Astrocyte of the cerebellum (primary cell): Measurements from ENCODE around the gene EP400.

ENCODE experiments used
- DNase-seq: peaks from one replicate; pipeline ENCODE4 v3.0.0-alpha.2; 2011; ENCODE audit warnings: low read depth
- H3K4me3 ChIP-seq: 2 replicates; pipeline ENCODE4 v1.5.1; 2011; ENCODE audit warnings: mild to moderate bottlenecking, low read depth, low read length, moderate library complexity
- CTCF ChIP-seq: IDR thresholded peaks from 2 replicates; pipeline ENCODE4 v1.5.1; 2012; ENCODE audit warnings: low read length, low read depth, moderate library complexity, mild to moderate bottlenecking; ENCODE audit errors: missing control alignments
- in situ Hi-C: cut with HindIII; loops from 2 replicates; pipeline ENCODE4 v1.10.0; 2017; ENCODE audit warnings: low sequenced_read_pairs

EP400 gene

GRCh38 chr12:132025526-132025925 is 75.8 kb downstream of the EP400 start:
- no peak for DNase-seq
- H3K4me3 ChIP-seq = no peak overlapping the region
- in situ Hi-C loops = no loop called here
- no peak for TF ChIP-seq CTCF

GRCh38 chr12:132026061-132026795 is 76.5 kb downstream of the EP400 start:
- DNase-seq = no peak
- TF ChIP-seq CTCF = no peak
- in situ Hi-C loops = no loop called here
- no peak overlapping the region for H3K4me3 ChIP-seq

GRCh38 chr12:132026796-132027500 is 77.2 kb downstream of the EP400 start:
- H3K4me3 ChIP-seq = no peak overlapping the region
- in situ Hi-C loops = no loop called here
- TF ChIP-seq CTCF = no peak
- no peak for DNase-seq

- no peak overlapping the region for H3K4me3 ChIP-seq
- no peak for TF ChIP-seq CTCF
- DNase-seq = no peak
- in situ Hi-C loops = no loop called here
These were observed 77.9 kb downstream of the EP400 start for GRCh38 chr12:132027636-132028035.

DNA sequence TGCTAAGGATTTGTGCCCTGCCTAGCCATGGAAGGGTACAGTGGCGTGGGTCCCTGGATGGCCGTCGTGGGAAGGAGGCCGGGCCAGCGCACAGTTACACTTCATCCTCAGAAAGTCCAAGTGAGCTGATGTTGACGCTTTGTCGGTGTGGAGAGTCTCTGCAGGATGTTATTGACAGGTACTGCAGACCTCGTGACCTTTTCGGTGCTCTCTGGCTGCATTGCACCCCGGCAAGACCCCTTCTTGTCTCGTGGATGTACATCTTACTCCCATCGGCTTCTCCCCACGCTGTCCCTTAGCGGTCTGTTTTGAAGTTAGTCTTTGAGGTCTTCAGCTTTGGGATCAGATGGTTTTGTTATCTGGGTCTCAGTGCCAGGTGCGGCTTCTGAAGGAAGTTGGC is 78.4 kb downstream of the EP400 start:
- no peak for TF ChIP-seq CTCF
- DNase-seq = no peak
- no peak overlapping the region for H3K4me3 ChIP-seq
- in situ Hi-C loops = no loop called here

DNA sequence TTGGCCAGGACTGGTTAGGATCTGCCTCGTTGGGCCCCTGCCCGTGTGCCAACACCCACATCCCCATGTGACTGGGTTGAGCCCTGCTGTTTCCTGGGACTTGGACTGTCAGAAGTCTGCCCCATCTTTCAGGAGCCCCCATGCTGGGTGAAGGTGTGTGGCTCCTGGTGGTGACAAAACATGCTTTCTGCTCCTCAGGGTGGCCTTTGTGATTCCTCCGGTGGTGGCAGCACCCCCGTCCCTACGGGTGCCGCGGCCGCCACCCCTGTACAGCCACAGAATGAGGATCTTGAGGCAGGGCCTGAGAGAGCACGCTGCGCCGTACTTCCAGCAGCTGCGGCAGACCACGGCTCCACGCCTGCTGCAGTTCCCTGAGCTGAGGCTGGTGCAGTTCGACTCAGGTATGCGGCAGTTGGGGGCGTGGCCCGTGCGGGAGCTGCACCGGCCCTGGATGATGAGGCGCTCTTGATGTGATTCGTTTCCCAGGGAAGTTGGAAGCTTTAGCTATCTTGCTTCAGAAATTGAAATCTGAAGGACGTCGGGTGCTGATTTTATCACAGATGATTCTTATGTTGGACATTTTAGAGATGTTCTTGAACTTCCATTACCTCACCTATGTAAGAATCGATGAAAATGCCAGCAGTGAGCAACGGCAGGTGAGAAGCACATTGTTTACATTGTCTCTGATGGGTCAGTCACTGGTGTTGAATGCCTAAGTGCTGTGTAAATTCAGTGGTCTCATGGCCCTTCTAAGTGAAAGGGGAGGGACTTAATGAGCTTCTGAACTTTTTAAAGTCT is 80.0 kb downstream of the EP400 start:
- no peak for DNase-seq
- H3K4me3 ChIP-seq = no peak overlapping the region
- in situ Hi-C loops = no loop called here
- TF ChIP-seq CTCF = no peak
